GM12801 (cell line): Measurements from ENCODE around the gene TMEM114.

Experiments
- TF ChIP-seq, protein P1 (sequence below): IDR thresholded peaks from one replicate; pipeline ENCODE4 v1.5.1; 2011; ENCODE audit warnings: control low read depth; ENCODE audit not compliant: insufficient read length; ENCODE audit errors: extremely low read depth

TMEM114 gene

GRCh38 chr16:8589900-8590688, at the start of gene TMEM114:
TSS of gene TMEM114 (minus strand) at chr16:8590511. CDS start at chr16:8589838, 673 bp downstream.
- TF ChIP-seq, protein P1, sequence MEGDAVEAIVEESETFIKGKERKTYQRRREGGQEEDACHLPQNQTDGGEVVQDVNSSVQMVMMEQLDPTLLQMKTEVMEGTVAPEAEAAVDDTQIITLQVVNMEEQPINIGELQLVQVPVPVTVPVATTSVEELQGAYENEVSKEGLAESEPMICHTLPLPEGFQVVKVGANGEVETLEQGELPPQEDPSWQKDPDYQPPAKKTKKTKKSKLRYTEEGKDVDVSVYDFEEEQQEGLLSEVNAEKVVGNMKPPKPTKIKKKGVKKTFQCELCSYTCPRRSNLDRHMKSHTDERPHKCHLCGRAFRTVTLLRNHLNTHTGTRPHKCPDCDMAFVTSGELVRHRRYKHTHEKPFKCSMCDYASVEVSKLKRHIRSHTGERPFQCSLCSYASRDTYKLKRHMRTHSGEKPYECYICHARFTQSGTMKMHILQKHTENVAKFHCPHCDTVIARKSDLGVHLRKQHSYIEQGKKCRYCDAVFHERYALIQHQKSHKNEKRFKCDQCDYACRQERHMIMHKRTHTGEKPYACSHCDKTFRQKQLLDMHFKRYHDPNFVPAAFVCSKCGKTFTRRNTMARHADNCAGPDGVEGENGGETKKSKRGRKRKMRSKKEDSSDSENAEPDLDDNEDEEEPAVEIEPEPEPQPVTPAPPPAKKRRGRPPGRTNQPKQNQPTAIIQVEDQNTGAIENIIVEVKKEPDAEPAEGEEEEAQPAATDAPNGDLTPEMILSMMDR = no peak

GRCh38 chr16:8639694-8640093, 49.4 kb upstream of the TMEM114 start:
- TF ChIP-seq, protein P1 = no peak

GRCh38 chr16:8634991-8635736, 44.9 kb upstream of the TMEM114 start:
- TF ChIP-seq, protein P1 = no peak

GRCh38 chr16:8632675-8633182, 42.4 kb upstream of the TMEM114 start:
- TF ChIP-seq, protein P1 = no peak

DNA sequence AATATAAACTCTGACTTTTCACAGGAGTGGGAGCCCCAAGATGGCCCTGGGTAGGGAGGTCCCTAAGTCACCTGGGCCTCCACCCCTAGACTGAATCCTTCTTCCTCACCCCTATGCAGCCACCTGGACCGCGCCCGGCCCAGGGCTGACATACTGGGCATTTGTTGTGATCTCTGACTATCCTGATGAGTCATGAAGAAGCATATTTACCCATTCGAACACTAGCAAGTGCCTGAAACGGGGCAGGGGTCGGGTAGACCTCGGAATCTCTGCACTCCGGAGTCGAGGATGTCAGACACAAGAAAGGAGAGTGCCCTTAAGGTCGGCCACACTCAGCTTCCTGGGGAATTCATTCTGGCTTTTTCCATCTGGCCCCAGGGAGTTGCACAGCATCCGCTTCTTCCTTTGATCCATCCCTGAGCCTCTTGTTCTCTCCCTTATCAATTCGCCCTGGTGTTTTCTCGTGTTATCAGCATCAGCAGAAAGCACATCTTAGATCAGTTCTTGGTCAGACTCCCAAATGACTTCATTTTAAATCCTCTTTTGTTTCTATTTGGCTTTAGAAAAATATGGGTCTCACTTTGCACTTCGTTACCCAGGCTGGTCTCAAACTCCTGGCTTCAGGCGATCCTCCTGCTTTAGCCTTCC, 41.6 kb upstream of the TMEM114 start:
- TF ChIP-seq, protein P1 = no peak

- TF ChIP-seq, protein P1 = no peak
These were observed 41.1 kb upstream of the TMEM114 start for GRCh38 chr16:8631373-8631772.

DNA sequence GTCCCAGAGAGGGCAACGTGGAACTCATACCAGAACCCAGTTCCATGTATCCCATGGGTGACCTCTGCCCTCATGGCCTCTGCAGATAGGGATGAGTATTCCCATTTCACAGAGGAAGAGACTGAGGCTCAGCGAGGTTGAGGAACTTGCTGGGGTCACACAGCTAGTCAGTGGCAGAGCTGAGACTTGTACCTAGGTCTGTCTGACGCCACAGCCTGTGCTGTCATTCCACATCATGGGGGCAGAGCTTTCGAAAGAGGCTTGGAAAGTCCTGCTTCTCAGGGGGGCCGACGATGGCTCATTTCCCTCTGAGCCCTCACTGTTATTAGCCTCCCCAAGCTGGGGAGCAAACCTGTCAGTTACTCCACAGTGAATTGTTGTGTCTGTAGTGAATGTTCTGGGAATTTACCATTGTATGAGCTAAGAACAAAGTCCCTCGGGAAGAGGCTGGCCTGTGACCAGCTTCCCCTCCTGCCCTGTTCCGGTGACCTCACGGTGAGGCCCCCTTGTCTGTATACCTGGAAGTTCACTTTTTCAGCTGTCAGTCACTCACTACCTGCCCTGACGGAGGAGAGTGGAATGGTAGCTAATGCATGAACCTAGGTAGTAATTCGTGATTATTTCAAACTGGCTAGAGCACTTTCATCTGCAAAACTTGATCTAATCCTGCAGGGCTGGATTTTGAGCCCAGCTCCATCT, 40.1 kb upstream of the TMEM114 start:
- TF ChIP-seq, protein P1 = no peak
